ENCODE data around the gene CCDC158. TPM values are rescaled to one million over a fixed set of nuclear protein-coding genes. Genes with fewer than 3 reads are reported as not detected.

Gene CCDC158
- total RNA-seq, 4 donors from 2014 or later = 1.2 to 2.6 (median 1.5) TPM

- Histone ChIP-seq H3K27me3 (peaks cover 7% of the 10 kb centered on the region), H3K4me1 (peaks cover 0 to 19% (median 0%) of the 10 kb centered on the region in 3 donors), H3K36me3 (no peaks in the 10 kb centered on the region), H3K9me3 (no peaks in the 10 kb centered on the region), H3K4me3 (peak overlapping the region; percentile 56 to 67), H3K27ac (peak overlapping the region in 2 of 4 donors; percentile 63 to 76)
- WGBS, 2 donors (ENCODE audit: low coverage in 1 of 2) = 36 to 40% methylated on average over 9 to 10 of the region's 18 CpGs
- ATAC-seq = peak; percentile 30
- no peak for TF ChIP-seq POLR2A (IDR thresholded peaks at IDR 0.05)
- TF ChIP-seq, protein P1, sequence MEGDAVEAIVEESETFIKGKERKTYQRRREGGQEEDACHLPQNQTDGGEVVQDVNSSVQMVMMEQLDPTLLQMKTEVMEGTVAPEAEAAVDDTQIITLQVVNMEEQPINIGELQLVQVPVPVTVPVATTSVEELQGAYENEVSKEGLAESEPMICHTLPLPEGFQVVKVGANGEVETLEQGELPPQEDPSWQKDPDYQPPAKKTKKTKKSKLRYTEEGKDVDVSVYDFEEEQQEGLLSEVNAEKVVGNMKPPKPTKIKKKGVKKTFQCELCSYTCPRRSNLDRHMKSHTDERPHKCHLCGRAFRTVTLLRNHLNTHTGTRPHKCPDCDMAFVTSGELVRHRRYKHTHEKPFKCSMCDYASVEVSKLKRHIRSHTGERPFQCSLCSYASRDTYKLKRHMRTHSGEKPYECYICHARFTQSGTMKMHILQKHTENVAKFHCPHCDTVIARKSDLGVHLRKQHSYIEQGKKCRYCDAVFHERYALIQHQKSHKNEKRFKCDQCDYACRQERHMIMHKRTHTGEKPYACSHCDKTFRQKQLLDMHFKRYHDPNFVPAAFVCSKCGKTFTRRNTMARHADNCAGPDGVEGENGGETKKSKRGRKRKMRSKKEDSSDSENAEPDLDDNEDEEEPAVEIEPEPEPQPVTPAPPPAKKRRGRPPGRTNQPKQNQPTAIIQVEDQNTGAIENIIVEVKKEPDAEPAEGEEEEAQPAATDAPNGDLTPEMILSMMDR (IDR thresholded peaks at IDR 0.05) = no peak
- TF ChIP-seq EP300 (IDR thresholded peaks at IDR 0.05) = no peak
- no peak for TF ChIP-seq POLR2AphosphoS5 (IDR thresholded peaks at IDR 0.05)
These were observed 666 bp downstream of the CCDC158 start for GRCh38 chr4:76420188-76420761.

GRCh38 chr4:76410636-76411035 is 10.3 kb downstream of the CCDC158 start:
- Histone ChIP-seq H3K27ac (no peak overlapping the region), H3K4me3 (no peak overlapping the region), H3K27me3 (no peaks in the 10 kb centered on the region), H3K4me1 (no peaks in the 10 kb centered on the region), H3K36me3 (no peaks in the 10 kb centered on the region), H3K9me3 (no peaks in the 10 kb centered on the region)
- TF ChIP-seq EP300 (IDR thresholded peaks at IDR 0.05) = no peak
- whole genome bisulfite sequencing, 2 donors (ENCODE audit: low coverage in 1 of 2) = 89 to 100% methylated on average over 2 to 3 of the region's 3 CpGs
- ATAC-seq = no peak

DNA sequence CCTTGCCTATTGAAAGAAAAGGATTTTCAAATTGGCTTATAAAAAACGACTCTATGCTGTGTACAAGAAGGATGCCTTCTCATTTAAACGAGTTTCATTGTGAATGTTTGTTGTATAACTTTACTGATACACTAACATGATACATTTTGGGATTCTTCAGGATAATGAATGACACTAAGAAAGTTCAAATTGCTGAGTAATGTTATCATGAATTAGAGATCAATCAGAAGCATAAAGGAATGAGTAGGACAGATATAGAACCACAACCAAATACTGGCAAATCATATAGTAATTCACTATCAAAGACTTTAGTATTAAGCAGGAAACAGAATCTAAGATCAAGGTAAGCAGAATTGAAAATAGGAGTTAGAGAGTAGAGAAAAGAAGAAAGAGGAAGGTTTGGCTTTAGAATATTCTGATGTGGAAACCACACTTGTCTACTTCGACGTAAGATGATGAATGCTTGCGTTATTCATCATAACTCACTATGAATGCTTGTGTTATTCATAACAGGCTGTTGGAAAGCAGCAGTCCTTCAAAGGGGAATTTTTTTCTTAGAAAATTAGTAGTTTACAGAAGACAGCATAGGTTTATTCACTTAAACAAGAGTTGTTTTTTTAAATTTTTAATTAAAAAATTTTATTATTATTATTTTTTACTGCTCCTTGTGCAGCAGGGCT is 13.4 kb downstream of the CCDC158 start:
- no peak overlapping the region for H3K27ac ChIP-seq
- H3K4me1 ChIP-seq = no peaks in the 10 kb centered on the region
- no peaks in the 10 kb centered on the region for H3K27me3 ChIP-seq
- no peaks in the 10 kb centered on the region for H3K36me3 ChIP-seq
- H3K4me3 ChIP-seq = no peak overlapping the region
- TF ChIP-seq POLR2A (IDR thresholded peaks at IDR 0.05) = no peak
- TF ChIP-seq POLR2AphosphoS5 (IDR thresholded peaks at IDR 0.05) = no peak
- no peak for TF ChIP-seq EP300 (IDR thresholded peaks at IDR 0.05)
- TF ChIP-seq, protein P1 (IDR thresholded peaks at IDR 0.05) = no peak
- no peaks in the 10 kb centered on the region for H3K9me3 ChIP-seq
- WGBS, 2 donors (ENCODE audit: low coverage in 1 of 2) = 37 to 48% methylated on average over 5 of the region's 5 CpGs
- no peak for ATAC-seq

DNA sequence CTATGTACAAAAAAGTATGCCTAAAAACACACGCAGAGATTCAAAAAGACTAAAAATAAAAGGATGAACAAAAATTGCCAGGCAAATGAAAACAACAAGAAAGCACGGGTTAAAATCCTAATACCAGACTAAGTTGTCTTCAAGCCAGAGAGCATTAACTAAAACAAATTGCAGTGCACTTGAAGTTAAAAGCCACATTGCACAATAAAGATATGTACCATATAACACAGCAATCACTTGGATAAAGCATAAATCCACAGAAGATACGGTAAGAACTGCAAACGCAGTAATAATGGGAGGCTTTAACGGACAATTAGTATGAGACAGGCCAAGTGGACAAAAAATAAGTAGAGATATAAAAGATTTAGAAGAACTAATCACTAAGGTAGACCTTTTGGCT is 14.9 kb downstream of the CCDC158 start:
- Histone ChIP-seq H3K4me1 (no peaks in the 10 kb centered on the region), H3K9me3 (no peaks in the 10 kb centered on the region), H3K4me3 (no peak overlapping the region), H3K27ac (no peak overlapping the region), H3K36me3 (no peaks in the 10 kb centered on the region), H3K27me3 (no peaks in the 10 kb centered on the region)
- TF ChIP-seq POLR2AphosphoS5 (IDR thresholded peaks at IDR 0.05) (no peak), POLR2A (IDR thresholded peaks at IDR 0.05) (no peak), EP300 (IDR thresholded peaks at IDR 0.05) (no peak)
- TF ChIP-seq, protein P1 (IDR thresholded peaks at IDR 0.05) = no peak
- 63 to 70% methylated on average over 4 to 5 of the region's 5 CpGs for WGBS, 2 donors (ENCODE audit: low coverage in 1 of 2)
- ATAC-seq = no peak

GRCh38 chr4:76401654-76402053 is 19.3 kb downstream of the CCDC158 start:
- H3K27me3 ChIP-seq = no peaks in the 10 kb centered on the region
- no peaks in the 10 kb centered on the region for H3K9me3 ChIP-seq
- no peak for ATAC-seq
- WGBS, 2 donors (ENCODE audit: low coverage in 1 of 2) = 55 to 76% methylated on average over 3 of the region's 3 CpGs
- H3K36me3 ChIP-seq = no peaks in the 10 kb centered on the region
- no peak overlapping the region for H3K4me3 ChIP-seq
- H3K4me1 ChIP-seq = no peaks in the 10 kb centered on the region
- no peak overlapping the region for H3K27ac ChIP-seq
- TF ChIP-seq, protein P1 (IDR thresholded peaks at IDR 0.05) = no peak
- TF ChIP-seq POLR2AphosphoS5 (IDR thresholded peaks at IDR 0.05) (no peak), EP300 (IDR thresholded peaks at IDR 0.05) (no peak), POLR2A (IDR thresholded peaks at IDR 0.05) (no peak)

All from gastroesophageal sphincter (tissue), 4 donors.